ENCODE data around the gene ANKH. TPM values are rescaled to one million over a fixed set of nuclear protein-coding genes. Genes with fewer than 3 reads are reported as not detected.

The ANKH gene
- total and polyA plus RNA-seq, 10 donors: 9.0 to 87.3 (median 46.7) TPM

DNA sequence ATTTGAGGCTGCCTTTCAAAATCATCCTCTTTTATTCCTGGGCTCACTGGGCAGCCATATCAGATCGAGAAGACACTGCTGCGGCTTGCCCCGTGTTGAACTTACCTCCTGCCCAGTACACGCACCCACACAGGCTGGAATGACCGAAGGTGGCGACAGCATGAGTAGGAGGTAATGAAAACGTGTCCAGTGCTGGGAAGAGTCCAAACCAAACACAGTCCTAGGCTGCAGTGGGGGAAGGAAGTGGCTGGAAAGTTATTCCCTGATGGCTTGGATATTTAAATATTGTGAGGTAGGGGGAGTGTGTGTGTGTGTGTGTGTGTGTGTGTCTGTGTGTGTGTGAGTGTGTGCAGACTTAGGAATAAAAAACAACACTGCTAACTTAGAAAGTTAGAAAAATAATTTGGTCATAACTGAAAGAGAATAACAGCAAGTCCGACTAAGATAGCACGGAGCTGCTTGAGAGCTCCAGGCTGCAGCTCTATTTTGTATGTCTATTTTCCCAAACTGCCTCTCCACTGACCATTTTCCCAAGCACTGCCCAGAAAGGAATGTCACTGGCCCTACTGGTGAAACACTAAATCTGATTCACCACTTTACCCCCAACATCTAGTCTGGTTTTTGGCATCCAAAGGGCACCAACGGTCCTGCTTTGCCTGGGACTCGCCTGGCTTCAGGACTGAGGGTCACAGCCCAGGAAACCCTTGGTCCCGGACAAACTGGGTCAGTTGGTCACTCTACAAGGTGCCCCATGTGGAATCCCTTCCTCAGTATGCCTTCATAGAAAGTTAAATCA, 41.2 kb downstream of the ANKH start:
- peaks cover 0 to 5% (median 0%) of the 10 kb centered on the region in 6 donors for H3K4me1 ChIP-seq
- DNase-seq: no peak
- no peak overlapping the region for H3K4me3 ChIP-seq
- no peak overlapping the region for H3K27ac ChIP-seq
- intact Hi-C loops (cut with DNase I; ENCODE audit: low total_unique reads): no loop called here
- peaks cover 0 to 10% (median 0%) of the 10 kb centered on the region in 6 donors for H3K36me3 ChIP-seq
- WGBS, 5 donors: 88 to 97% (median 93%) methylated on average over 12 of the region's 12 CpGs
- no peaks in the 10 kb centered on the region for H3K9me3 ChIP-seq
- no peaks in the 10 kb centered on the region for H3K27me3 ChIP-seq (replicated peaks in 1 of 7)
- no peak for TF ChIP-seq POLR2A (IDR thresholded peaks at IDR 0.05)
- no peak for TF ChIP-seq POLR2AphosphoS5 (IDR thresholded peaks at IDR 0.05)
- no peak for TF ChIP-seq CTCF (IDR thresholded peaks at IDR 0.05 in 8 of 11, conservative IDR thresholded peaks at IDR 0.05 in 3 of 11)

- Histone ChIP-seq H3K36me3 (peaks cover 0 to 10% (median 0%) of the 10 kb centered on the region in 6 donors), H3K4me3 (no peak overlapping the region), H3K27ac (no peak overlapping the region), H3K4me1 (no peaks in the 10 kb centered on the region), H3K27me3 (replicated peaks in 1 of 7) (no peaks in the 10 kb centered on the region), H3K9me3 (no peaks in the 10 kb centered on the region)
- intact Hi-C loops (cut with DNase I; ENCODE audit: low total_unique reads): no loop called here
- no peak for TF ChIP-seq POLR2AphosphoS5 (IDR thresholded peaks at IDR 0.05)
- TF ChIP-seq POLR2A (IDR thresholded peaks at IDR 0.05): no peak
- TF ChIP-seq CTCF (IDR thresholded peaks at IDR 0.05 in 8 of 11, conservative IDR thresholded peaks at IDR 0.05 in 3 of 11): no peak
- 92 to 97% (median 95%) methylated on average over 3 of the region's 3 CpGs for WGBS, 5 donors
- DNase-seq: no peak
These were observed 42.2 kb downstream of the ANKH start for GRCh38 chr5:14829396-14829795.

DNA sequence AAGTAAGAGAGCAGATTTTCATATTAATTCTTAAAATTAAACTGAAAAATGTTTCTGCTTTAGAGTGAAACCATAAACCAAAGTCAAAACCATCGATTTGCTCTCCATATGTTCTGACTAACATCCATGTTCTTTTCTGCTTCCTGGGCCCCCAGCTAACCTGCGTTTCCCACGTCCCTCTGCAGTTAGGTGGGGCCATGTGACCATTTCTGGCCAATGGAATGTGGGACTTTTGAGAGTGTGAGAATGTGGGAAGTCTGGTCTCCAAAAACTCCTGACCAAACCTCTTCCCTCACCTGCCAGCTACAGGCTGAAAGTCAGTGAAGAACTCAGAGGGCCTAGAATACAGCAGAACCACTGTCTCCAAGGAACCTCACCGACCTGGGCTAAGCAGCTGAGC, 44.9 kb downstream of the ANKH start:
- H3K4me3 ChIP-seq: no peak overlapping the region
- intact Hi-C loops (cut with DNase I; ENCODE audit: low total_unique reads): no loop called here
- H3K36me3 ChIP-seq: peaks cover 0 to 10% (median 0%) of the 10 kb centered on the region in 6 donors
- H3K27ac ChIP-seq: no peak overlapping the region
- H3K9me3 ChIP-seq: no peaks in the 10 kb centered on the region
- peaks cover 0 to 2% (median 0%) of the 10 kb centered on the region in 6 donors for H3K4me1 ChIP-seq
- WGBS, 5 donors: 87 to 97% (median 93%) methylated on average over 4 of the region's 4 CpGs
- no peak for DNase-seq
- H3K27me3 ChIP-seq (replicated peaks in 1 of 7): no peaks in the 10 kb centered on the region
- no peak for TF ChIP-seq CTCF (IDR thresholded peaks at IDR 0.05 in 8 of 11, conservative IDR thresholded peaks at IDR 0.05 in 3 of 11)
- no peak for TF ChIP-seq POLR2AphosphoS5 (IDR thresholded peaks at IDR 0.05)
- no peak for TF ChIP-seq POLR2A (IDR thresholded peaks at IDR 0.05)

DNA sequence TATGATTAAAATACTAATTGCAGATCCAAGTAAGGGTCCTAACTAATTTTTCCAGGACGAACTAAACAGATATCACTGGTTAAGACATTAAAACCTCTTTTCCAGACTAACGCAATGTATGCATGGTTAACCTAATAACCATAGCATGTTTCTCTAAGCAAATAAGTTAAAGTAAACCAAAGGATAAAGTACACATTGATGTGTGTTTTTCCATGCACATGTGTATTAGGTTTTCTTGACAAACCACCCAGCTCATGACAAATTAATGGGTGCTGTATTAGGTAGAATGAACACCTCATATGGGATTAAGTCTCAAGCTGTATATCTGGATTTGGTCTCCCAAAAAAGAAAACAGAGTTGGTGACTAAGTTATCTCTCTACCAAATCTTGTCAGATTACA, 45.6 kb downstream of the ANKH start:
- no peak for DNase-seq
- Histone ChIP-seq H3K4me3 (no peak overlapping the region), H3K27me3 (replicated peaks in 1 of 7) (no peaks in the 10 kb centered on the region), H3K27ac (no peak overlapping the region), H3K9me3 (no peaks in the 10 kb centered on the region), H3K4me1 (peaks cover 0 to 6% (median 0%) of the 10 kb centered on the region in 6 donors), H3K36me3 (peaks cover 0 to 10% (median 0%) of the 10 kb centered on the region in 6 donors)
- 95 to 98% (median 96%) methylated on average over 2 of the region's 2 CpGs for WGBS, 5 donors
- intact Hi-C loops (cut with DNase I; ENCODE audit: low total_unique reads): no loop called here
- TF ChIP-seq POLR2A (IDR thresholded peaks at IDR 0.05) (no peak), CTCF (IDR thresholded peaks at IDR 0.05 in 8 of 11, conservative IDR thresholded peaks at IDR 0.05 in 3 of 11) (no peak), POLR2AphosphoS5 (IDR thresholded peaks at IDR 0.05) (no peak)
